Measurements from ENCODE around the gene NMNAT2. TPM values are rescaled to one million over a fixed set of nuclear protein-coding genes. Genes with fewer than 3 reads are reported as not detected.
A peak's percentile ranks its signal among the peaks of the same experiment; 100 is the strongest.
"Not testable (repeated sequence)": the region's sequence is repeated elsewhere in the genome, so short reads cannot be mapped to it uniquely, and the experiment has no call there.

NMNAT2 gene
- total RNA-seq, 6 experiments from 2014 or later = 20.2 to 31.4 (median 23.8) TPM

GRCh38 chr1:183275322-183275721, 142.9 kb downstream of the NMNAT2 start:
- Mint-ChIP-seq H3K4me3 (no peak overlapping the region), H3K27ac (peak overlapping the region; percentile 71), H3K4me1 (ENCODE audit: low read depth) (peaks cover 95% of the 10 kb centered on the region), H3K9me3 (no peaks in the 10 kb centered on the region), H3K36me3 (ENCODE audit: low read depth) (no peaks in the 10 kb centered on the region), H3K27me3 (ENCODE audit: insufficient read depth) (peaks cover 1% of the 10 kb centered on the region)
- no peak for DNase-seq
- TF ChIP-seq CTCF (IDR thresholded peaks at IDR 0.05) = no peak

GRCh38 chr1:183274836-183275235, 143.3 kb downstream of the NMNAT2 start:
- Mint-ChIP-seq H3K36me3 (ENCODE audit: low read depth) (no peaks in the 10 kb centered on the region), H3K27ac (peak overlapping the region; percentile 71), H3K9me3 (no peaks in the 10 kb centered on the region), H3K27me3 (ENCODE audit: insufficient read depth) (peaks cover 1% of the 10 kb centered on the region), H3K4me3 (no peak overlapping the region), H3K4me1 (ENCODE audit: low read depth) (peaks cover 95% of the 10 kb centered on the region)
- no peak for TF ChIP-seq CTCF (IDR thresholded peaks at IDR 0.05)
- no peak for DNase-seq

DNA sequence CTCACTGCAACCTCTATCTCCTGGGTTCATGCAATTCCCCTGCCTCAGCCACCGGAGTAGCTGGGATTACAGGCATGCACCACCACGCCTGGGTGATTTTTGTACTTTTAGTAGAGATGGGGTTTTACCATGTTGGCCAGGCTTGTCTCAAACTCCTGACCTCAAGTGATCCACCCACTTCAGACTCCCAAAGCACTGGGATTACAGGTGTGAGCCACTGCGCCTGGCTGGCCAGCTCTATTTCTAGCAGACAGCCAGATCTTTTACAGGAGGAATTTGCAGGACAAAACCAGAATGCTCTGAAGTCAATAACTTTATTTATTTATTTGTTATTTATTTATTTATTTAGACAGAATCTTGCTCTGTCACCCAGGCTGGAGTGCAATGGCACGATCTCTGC, 144.2 kb downstream of the NMNAT2 start:
- H3K27ac Mint-ChIP-seq = peak overlapping the region; percentile 99
- DNase-seq; H3K9me3 Mint-ChIP-seq; H3K4me3 Mint-ChIP-seq; H3K36me3 Mint-ChIP-seq (ENCODE audit: low read depth); H3K27me3 Mint-ChIP-seq (ENCODE audit: insufficient read depth): not testable (repeated sequence)
- peaks cover 95% of the 10 kb centered on the region for H3K4me1 Mint-ChIP-seq (ENCODE audit: low read depth)

GRCh38 chr1:183273300-183273699, 144.9 kb downstream of the NMNAT2 start:
- H3K27me3 Mint-ChIP-seq (ENCODE audit: insufficient read depth) = peaks cover 1% of the 10 kb centered on the region
- H3K36me3 Mint-ChIP-seq (ENCODE audit: low read depth) = peaks cover 4% of the 10 kb centered on the region
- peaks cover 95% of the 10 kb centered on the region for H3K4me1 Mint-ChIP-seq (ENCODE audit: low read depth)
- no peak for TF ChIP-seq CTCF (IDR thresholded peaks at IDR 0.05)
- H3K9me3 Mint-ChIP-seq = no peaks in the 10 kb centered on the region
- peak overlapping the region; percentile 72; the same call in 1 of the 2 replicates for H3K4me3 Mint-ChIP-seq
- peak overlapping the region; percentile 99 for H3K27ac Mint-ChIP-seq
- DNase-seq = no peak

GRCh38 chr1:183272390-183272848, 145.8 kb downstream of the NMNAT2 start:
- Mint-ChIP-seq H3K36me3 (ENCODE audit: low read depth) (peaks cover 5% of the 10 kb centered on the region), H3K4me1 (ENCODE audit: low read depth) (peaks cover 95% of the 10 kb centered on the region), H3K9me3 (no peaks in the 10 kb centered on the region), H3K27ac (peak overlapping the region; percentile 99), H3K4me3 (peak overlapping the region; percentile 72), H3K27me3 (ENCODE audit: insufficient read depth) (peaks cover 1% of the 10 kb centered on the region)
- no peak for TF ChIP-seq CTCF (IDR thresholded peaks at IDR 0.05)
- DNase-seq = peak; percentile 98

GRCh38 chr1:183270541-183271141, 147.5 kb downstream of the NMNAT2 start:
- Mint-ChIP-seq H3K4me3 (peak overlapping the region; percentile 65), H3K27ac (peak overlapping the region; percentile 79), H3K36me3 (ENCODE audit: low read depth) (peaks cover 10% of the 10 kb centered on the region), H3K4me1 (ENCODE audit: low read depth) (peaks cover 96% of the 10 kb centered on the region), H3K27me3 (ENCODE audit: insufficient read depth) (no peaks in the 10 kb centered on the region; the same call in 1 of the 2 replicates), H3K9me3 (no peaks in the 10 kb centered on the region)
- no peak for TF ChIP-seq CTCF (IDR thresholded peaks at IDR 0.05)
- peak; percentile 95 for DNase-seq
